Measurements from ENCODE around the gene ZNF605.

Gene ZNF605

DNA sequence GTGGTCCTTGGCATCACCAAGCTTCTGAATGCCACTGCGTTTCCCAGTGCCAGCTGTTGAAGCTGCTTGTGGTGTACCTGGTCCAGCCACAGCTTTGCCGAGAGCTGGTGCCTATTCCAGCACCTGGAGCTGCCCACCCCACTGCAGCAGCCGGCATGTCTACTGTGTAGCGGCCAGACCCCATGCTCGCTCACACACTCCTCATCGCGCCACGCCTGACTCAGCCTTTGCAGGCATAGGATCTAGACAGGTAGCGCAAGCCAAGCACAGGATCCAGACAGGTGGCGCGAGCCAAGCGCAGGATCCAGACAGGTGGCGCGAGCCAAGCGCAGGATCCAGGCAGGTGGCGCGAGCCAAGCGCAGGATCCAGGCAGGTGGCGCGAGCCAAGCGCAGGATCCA, 11.6 kb upstream of the ZNF605 start:
- Histone ChIP-seq H2AFZ (ENCODE audit: low read depth, low read length) (no peak overlapping the region), H3K79me2 (ENCODE audit: insufficient read depth, low read length) (no peaks in the 10 kb centered on the region), H3K4me3 (ENCODE audit: low read depth in 1 of 2, low read length in 2 of 2) (no peak overlapping the region), H4K20me1 (ENCODE audit: insufficient read depth, low read length) (no peaks in the 10 kb centered on the region), H3K27ac (ENCODE audit: low read length) (no peak overlapping the region), H3K4me1 (ENCODE audit: insufficient read depth, low read length) (no peaks in the 10 kb centered on the region), H3K9me3 (ENCODE audit: insufficient read depth, low read length, severe bottlenecking) (peaks cover 39% of the 10 kb centered on the region), H3K9ac (ENCODE audit: low read depth, low read length) (no peak overlapping the region), H3K36me3 (ENCODE audit: insufficient read depth, low read length) (peaks cover 13% of the 10 kb centered on the region), H3K27me3 (ENCODE audit: insufficient read depth, low read length, poor library complexity) (no peaks in the 10 kb centered on the region), H3K4me2 (ENCODE audit: insufficient read depth, low read length) (no peak overlapping the region)
- no peak for ATAC-seq (ENCODE audit: insufficient read depth, low read depth)
- no peak for DNase-seq
- TF ChIP-seq EZH2 (IDR thresholded peaks at IDR 0.05; ENCODE audit: borderline replicate concordance, low read depth, low read length, severe bottlenecking), result no peak
- TF ChIP-seq, protein P1, sequence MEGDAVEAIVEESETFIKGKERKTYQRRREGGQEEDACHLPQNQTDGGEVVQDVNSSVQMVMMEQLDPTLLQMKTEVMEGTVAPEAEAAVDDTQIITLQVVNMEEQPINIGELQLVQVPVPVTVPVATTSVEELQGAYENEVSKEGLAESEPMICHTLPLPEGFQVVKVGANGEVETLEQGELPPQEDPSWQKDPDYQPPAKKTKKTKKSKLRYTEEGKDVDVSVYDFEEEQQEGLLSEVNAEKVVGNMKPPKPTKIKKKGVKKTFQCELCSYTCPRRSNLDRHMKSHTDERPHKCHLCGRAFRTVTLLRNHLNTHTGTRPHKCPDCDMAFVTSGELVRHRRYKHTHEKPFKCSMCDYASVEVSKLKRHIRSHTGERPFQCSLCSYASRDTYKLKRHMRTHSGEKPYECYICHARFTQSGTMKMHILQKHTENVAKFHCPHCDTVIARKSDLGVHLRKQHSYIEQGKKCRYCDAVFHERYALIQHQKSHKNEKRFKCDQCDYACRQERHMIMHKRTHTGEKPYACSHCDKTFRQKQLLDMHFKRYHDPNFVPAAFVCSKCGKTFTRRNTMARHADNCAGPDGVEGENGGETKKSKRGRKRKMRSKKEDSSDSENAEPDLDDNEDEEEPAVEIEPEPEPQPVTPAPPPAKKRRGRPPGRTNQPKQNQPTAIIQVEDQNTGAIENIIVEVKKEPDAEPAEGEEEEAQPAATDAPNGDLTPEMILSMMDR (IDR thresholded peaks at IDR 0.05; ENCODE audit: borderline replicate concordance, extremely low read depth, low read length, poor library complexity, severe bottlenecking), result no peak

DNA sequence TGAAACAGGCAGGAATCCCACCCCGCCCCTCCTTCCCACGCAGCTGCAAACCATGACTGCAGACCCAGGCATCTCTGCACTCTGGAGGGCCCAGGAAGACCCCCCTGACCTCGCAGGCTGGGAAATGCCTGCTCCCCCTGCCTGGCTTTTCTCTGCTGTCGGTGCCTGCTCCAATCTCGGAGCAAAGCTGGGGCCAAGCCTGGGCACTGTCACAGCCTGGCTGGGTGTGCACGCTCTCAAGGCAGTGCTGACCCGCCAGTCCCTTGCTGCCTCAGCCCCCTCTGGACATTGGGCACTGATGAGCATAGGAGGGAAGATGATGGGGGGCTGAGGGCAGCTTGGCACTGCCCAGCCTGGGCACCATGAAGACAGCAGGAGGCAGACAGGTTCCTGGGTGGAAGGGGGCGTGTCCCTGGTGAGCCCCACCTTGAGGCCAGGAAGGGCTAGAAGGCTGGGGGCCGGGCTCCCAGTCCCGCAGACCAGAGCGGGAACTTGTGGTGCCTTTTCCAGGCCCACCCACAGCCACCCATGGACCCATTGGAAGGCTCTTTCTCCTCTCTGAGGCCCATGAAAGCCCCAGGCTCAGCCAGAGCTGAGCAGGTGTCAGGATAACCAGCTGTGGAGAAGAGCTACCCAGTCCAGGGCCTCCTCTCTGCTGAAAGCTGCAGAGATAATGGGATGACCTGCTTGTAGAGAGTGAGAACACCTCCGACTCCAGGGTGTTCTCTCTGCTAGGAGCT, 10.7 kb upstream of the ZNF605 start:
- TF ChIP-seq, protein P1 (IDR thresholded peaks at IDR 0.05; ENCODE audit: borderline replicate concordance, extremely low read depth, low read length, poor library complexity, severe bottlenecking), result no peak
- no peak for TF ChIP-seq EZH2 (IDR thresholded peaks at IDR 0.05; ENCODE audit: borderline replicate concordance, low read depth, low read length, severe bottlenecking)
- H2AFZ ChIP-seq (ENCODE audit: low read depth, low read length), result no peak overlapping the region
- no peak overlapping the region for H3K9ac ChIP-seq (ENCODE audit: low read depth, low read length)
- H3K36me3 ChIP-seq (ENCODE audit: insufficient read depth, low read length), result peaks cover 13% of the 10 kb centered on the region
- DNase-seq, result no peak
- H3K27ac ChIP-seq (ENCODE audit: low read length), result no peak overlapping the region
- peaks cover 36% of the 10 kb centered on the region for H3K9me3 ChIP-seq (ENCODE audit: insufficient read depth, low read length, severe bottlenecking)
- no peak overlapping the region for H3K4me2 ChIP-seq (ENCODE audit: insufficient read depth, low read length)
- no peak overlapping the region; a peak in 1 of 4 replicates for H3K4me3 ChIP-seq (ENCODE audit: low read depth in 1 of 2, low read length in 2 of 2)
- no peaks in the 10 kb centered on the region for H3K27me3 ChIP-seq (ENCODE audit: insufficient read depth, low read length, poor library complexity)
- no peaks in the 10 kb centered on the region for H3K79me2 ChIP-seq (ENCODE audit: insufficient read depth, low read length)
- H4K20me1 ChIP-seq (ENCODE audit: insufficient read depth, low read length), result no peaks in the 10 kb centered on the region
- ATAC-seq (ENCODE audit: insufficient read depth, low read depth), result no peak
- H3K4me1 ChIP-seq (ENCODE audit: insufficient read depth, low read length), result no peaks in the 10 kb centered on the region

DNA sequence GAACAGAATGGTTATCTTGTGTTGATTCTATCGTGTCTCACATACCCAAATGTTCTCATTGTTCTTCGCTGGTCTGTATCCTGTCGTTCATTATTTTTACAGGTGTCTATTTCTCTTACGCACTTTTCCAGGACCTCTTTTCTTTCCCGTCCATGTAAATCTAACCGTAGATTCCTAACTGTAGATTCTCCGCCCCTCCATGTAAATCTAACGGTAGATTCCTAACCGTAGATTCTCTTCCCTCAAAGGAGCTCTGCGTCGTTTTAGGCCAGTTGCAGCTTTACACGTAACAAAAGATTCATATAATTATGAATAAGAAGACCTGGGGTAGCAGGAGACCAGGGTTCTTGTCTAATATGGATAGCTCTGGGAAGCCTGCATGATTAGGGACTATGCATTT, 9.7 kb upstream of the ZNF605 start:
- ATAC-seq (ENCODE audit: insufficient read depth, low read depth), result no peak
- peaks cover 36% of the 10 kb centered on the region for H3K9me3 ChIP-seq (ENCODE audit: insufficient read depth, low read length, severe bottlenecking)
- no peak overlapping the region for H2AFZ ChIP-seq (ENCODE audit: low read depth, low read length)
- no peak overlapping the region for H3K4me3 ChIP-seq (ENCODE audit: low read depth in 1 of 2, low read length in 2 of 2)
- no peaks in the 10 kb centered on the region for H3K4me1 ChIP-seq (ENCODE audit: insufficient read depth, low read length)
- no peak for TF ChIP-seq EZH2 (IDR thresholded peaks at IDR 0.05; ENCODE audit: borderline replicate concordance, low read depth, low read length, severe bottlenecking)
- TF ChIP-seq, protein P1 (IDR thresholded peaks at IDR 0.05; ENCODE audit: borderline replicate concordance, extremely low read depth, low read length, poor library complexity, severe bottlenecking), result no peak
- no peaks in the 10 kb centered on the region for H3K27me3 ChIP-seq (ENCODE audit: insufficient read depth, low read length, poor library complexity)
- H3K27ac ChIP-seq (ENCODE audit: low read length), result no peak overlapping the region
- peaks cover 13% of the 10 kb centered on the region for H3K36me3 ChIP-seq (ENCODE audit: insufficient read depth, low read length)
- H3K4me2 ChIP-seq (ENCODE audit: insufficient read depth, low read length), result no peak overlapping the region
- H3K79me2 ChIP-seq (ENCODE audit: insufficient read depth, low read length), result no peaks in the 10 kb centered on the region
- no peaks in the 10 kb centered on the region for H4K20me1 ChIP-seq (ENCODE audit: insufficient read depth, low read length)
- no peak for DNase-seq
- H3K9ac ChIP-seq (ENCODE audit: low read depth, low read length), result no peak overlapping the region
